Spleen (tissue), 7 donors: ENCODE results near the gene PSMG3.

ENCODE experiments used
- POLR2AphosphoS5 ChIP-seq, 3 donors: sonication (generic); formaldehyde crosslinking; IDR thresholded peaks; one replicate each; pipeline ENCODE4 v1.5.1; 2017; ENCODE audit warnings: antibody characterized with exemption in 3 of 3
- TF ChIP-seq, protein P1 (sequence below), 11 experiments: fragments of 200-600 bp in 7 of 11; fragments of 450-650 bp in 4 of 11; sonication (generic) in 4 of 11; IDR thresholded peaks in 8 of 11; conservative IDR thresholded peaks in 3 of 11; 1 replicate in 7 of 11; 2 replicates in 4 of 11; pipeline versions ENCODE4 v1.4.0 to v1.8.0; 2016 to 2021; ENCODE audit warnings: antibody characterized with exemption in 11 of 11, inconsistent platforms in 4 of 11, mild to moderate bottlenecking in 1 of 11
- donor health status: DM: no; HTN: no; CAD: no; lungs with moderate emphysema.
- donor health status: DM: no; HTN: no; CAD: no.
- donor health status: DM: no; HTN: no; CAD: no.

DNA sequence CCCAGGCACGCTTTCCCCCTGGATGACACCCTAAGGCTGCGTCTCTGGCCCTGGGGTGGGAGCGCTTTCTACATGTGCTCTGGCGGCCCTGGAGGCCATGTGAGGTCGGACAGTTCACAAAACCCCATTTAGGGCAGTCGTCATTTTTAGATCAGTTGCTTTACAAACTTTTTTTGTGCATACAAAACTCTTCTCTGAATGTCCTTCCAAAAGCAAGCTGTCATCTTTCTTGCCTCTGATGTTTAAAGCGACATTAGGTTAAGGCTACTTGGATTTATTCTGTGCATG lies 33.4 kb downstream of the PSMG3 start:
- no peak for TF ChIP-seq POLR2AphosphoS5 (IDR thresholded peaks at IDR 0.05)
- TF ChIP-seq, protein P1, sequence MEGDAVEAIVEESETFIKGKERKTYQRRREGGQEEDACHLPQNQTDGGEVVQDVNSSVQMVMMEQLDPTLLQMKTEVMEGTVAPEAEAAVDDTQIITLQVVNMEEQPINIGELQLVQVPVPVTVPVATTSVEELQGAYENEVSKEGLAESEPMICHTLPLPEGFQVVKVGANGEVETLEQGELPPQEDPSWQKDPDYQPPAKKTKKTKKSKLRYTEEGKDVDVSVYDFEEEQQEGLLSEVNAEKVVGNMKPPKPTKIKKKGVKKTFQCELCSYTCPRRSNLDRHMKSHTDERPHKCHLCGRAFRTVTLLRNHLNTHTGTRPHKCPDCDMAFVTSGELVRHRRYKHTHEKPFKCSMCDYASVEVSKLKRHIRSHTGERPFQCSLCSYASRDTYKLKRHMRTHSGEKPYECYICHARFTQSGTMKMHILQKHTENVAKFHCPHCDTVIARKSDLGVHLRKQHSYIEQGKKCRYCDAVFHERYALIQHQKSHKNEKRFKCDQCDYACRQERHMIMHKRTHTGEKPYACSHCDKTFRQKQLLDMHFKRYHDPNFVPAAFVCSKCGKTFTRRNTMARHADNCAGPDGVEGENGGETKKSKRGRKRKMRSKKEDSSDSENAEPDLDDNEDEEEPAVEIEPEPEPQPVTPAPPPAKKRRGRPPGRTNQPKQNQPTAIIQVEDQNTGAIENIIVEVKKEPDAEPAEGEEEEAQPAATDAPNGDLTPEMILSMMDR (IDR thresholded peaks at IDR 0.05 in 8 of 11, conservative IDR thresholded peaks at IDR 0.05 in 3 of 11) = no peak
